OCI-LY7 (cell line): ENCODE data around the gene IKBKE. TPM values are rescaled to one million over a fixed set of nuclear protein-coding genes. Genes with fewer than 3 reads are reported as not detected.

ENCODE experiments used
- BruUV-seq: library from RNA; stranded (reverse); fragments of 400-500 nt; replicated peaks from 2 replicates; lab custom pipeline; 2021; lab: Mats Ljungman, UMichigan
- CTCF ChIA-PET: fragments of 300-600 bp; sonication (Branson Sonifier 250); formaldehyde crosslinking; loops from one replicate; lab custom pipeline; 2022; ENCODE audit warnings: antibody characterized with exemption; ENCODE audit not compliant: unreplicated experiment; lab: Charles Lee
- POLR2A ChIA-PET: fragments of 300-600 bp; sonication (Branson Sonifier 250); formaldehyde crosslinking; loops from one replicate; lab custom pipeline; 2022; ENCODE audit warnings: antibody characterized with exemption; lab: Charles Lee
- DNase-seq: peaks from one replicate; pipeline ENCODE4 v3.0.0-alpha.2; 2015; ENCODE audit warnings: low spot score
- H2AFZ ChIP-seq: fragments of 200-600 bp; sonication (generic), shearing (Covaris generic); 2 replicates; pipeline ENCODE4 v1.6.1; 2014; ENCODE audit warnings: mild to moderate bottlenecking, antibody characterized with exemption, low read length, moderate library complexity
- H3K27ac ChIP-seq: fragments of 200-600 bp; sonication (generic); 2 replicates; pipeline ENCODE4 v1.5.1; 2014; ENCODE audit warnings: mixed run types, low read depth, mild to moderate bottlenecking, moderate library complexity, low read length, inconsistent platforms; ENCODE audit not compliant: poor library complexity, severe bottlenecking
- H3K36me3 ChIP-seq: fragments of 200-600 bp; sonication (generic); 2 replicates; pipeline ENCODE4 v1.6.1; 2014; ENCODE audit warnings: mild to moderate bottlenecking, antibody characterized with exemption, low read length, moderate library complexity, mixed read lengths; ENCODE audit not compliant: insufficient read depth
- H3K4me1 ChIP-seq: fragments of 200-600 bp; sonication (generic); 2 replicates; pipeline ENCODE4 v1.5.1; 2014; ENCODE audit warnings: mild to moderate bottlenecking, low read length; ENCODE audit not compliant: insufficient read depth, poor library complexity, severe bottlenecking
- H3K4me2 ChIP-seq: fragments of 200-600 bp; sonication (generic); 2 replicates; pipeline ENCODE4 v1.6.1; 2014; ENCODE audit warnings: mild to moderate bottlenecking, low read length
- H3K4me3 ChIP-seq: fragments of 200-600 bp; sonication (generic); 2 replicates; pipeline ENCODE4 v1.5.1; 2014; ENCODE audit warnings: mild to moderate bottlenecking, low read depth, low read length; ENCODE audit not compliant: poor library complexity, severe bottlenecking
- H3K79me2 ChIP-seq: fragments of 200-600 bp; sonication (generic); 2 replicates; pipeline ENCODE4 v1.6.1; 2016; ENCODE audit warnings: low read depth, mild to moderate bottlenecking, low read length, moderate library complexity, mixed read lengths; ENCODE audit not compliant: insufficient read depth
- H3K9me2 ChIP-seq: fragments of 200-600 bp; sonication (generic); 2 replicates; pipeline ENCODE4 v1.6.1; 2016; ENCODE audit warnings: mild to moderate bottlenecking, low read length, mixed read lengths; ENCODE audit not compliant: insufficient read depth
- H3K9me3 ChIP-seq: fragments of 200-600 bp; sonication (generic); 2 replicates; pipeline ENCODE4 v1.6.1; 2014; ENCODE audit warnings: mild to moderate bottlenecking, mixed run types, low read length, mixed read lengths
- H4K20me1 ChIP-seq: fragments of 200-600 bp; sonication (generic); 2 replicates; pipeline ENCODE4 v1.6.1; 2014; ENCODE audit warnings: mild to moderate bottlenecking, antibody characterized with exemption, low read length, moderate library complexity, mixed read lengths; ENCODE audit not compliant: insufficient read depth
- EZH2phosphoT487 ChIP-seq: fragments of 200-600 bp; sonication (generic); IDR thresholded peaks from 2 replicates; pipeline ENCODE4 v1.6.1; 2018; ENCODE audit warnings: low read depth, borderline replicate concordance, mild to moderate bottlenecking, mixed run types, antibody characterized with exemption, low read length, moderate library complexity, mixed read lengths
- intact Hi-C: fragments of 100-400 bp; cut with micrococcal nuclease; formaldehyde crosslinking; loops from one replicate; pipeline ENCODE4 v1.10.0; 2022; ENCODE audit not compliant: unreplicated experiment
- total RNA-seq, 2 experiments: library from RNA; depleted of rRNA in 1 of 2; stranded (reverse); fragments of >200 nt in 1 of 2; shearing (Covaris generic) in 1 of 2; gene quantifications; 2 replicates each; pipeline ENCODE4 v1.2.3, GENCODE V29; 2014 to 2022
- TF ChIP-seq, protein P1 (sequence below): fragments of 200-600 bp; sonication (generic); conservative IDR thresholded peaks from 2 replicates; pipeline ENCODE4 v1.5.1; 2014; ENCODE audit warnings: mild to moderate bottlenecking, antibody characterized with exemption, low read length, moderate library complexity, mixed read lengths

Gene IKBKE
- total RNA-seq, 2 experiments from 2014 or later = 23.9 to 38.5 TPM

DNA sequence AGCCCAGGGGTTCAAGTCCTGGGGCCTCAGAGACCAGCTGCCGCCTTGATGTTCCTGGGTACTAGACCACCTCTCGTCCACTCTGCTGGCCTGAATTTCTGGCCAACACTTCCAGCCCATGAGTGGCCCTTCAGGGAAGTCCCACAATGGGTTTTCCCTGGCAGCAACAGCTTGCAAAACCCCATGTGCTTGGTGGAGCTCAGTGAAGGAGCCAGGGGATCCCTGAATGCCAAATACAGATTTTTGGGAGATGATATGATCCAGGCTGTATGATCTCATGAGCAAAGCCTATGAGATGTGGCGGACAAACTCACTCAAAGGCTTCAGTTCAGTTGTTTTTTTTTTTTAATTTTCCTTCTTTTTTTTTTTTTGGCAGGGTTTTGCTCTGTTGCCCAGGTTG lies 27.5 kb downstream of the IKBKE start:
- Histone ChIP-seq H3K9me3 (no peaks in the 10 kb centered on the region), H3K36me3 (peaks cover 29% of the 10 kb centered on the region), H3K79me2 (no peaks in the 10 kb centered on the region), H3K4me3 (no peak overlapping the region), H3K4me2 (peak overlapping the region; percentile 37), H3K9me2 (no peaks in the 10 kb centered on the region), H4K20me1 (0 out of 2 replicates have a peak, but pooled peaks cover 4% of the 10 kb centered on the region), H3K4me1 (peaks cover 33% of the 10 kb centered on the region), H2AFZ (no peak overlapping the region), H3K27ac (no peak overlapping the region)
- no TSS peak for BruUV-seq
- intact Hi-C loops = loop anchor here (5.0 kb wide), 1 partner anchor 40 kb away; no protein-coding TSS in a partner anchor
- DNase-seq = no peak
- CTCF ChIA-PET = no interaction called here
- TF ChIP-seq EZH2phosphoT487 = no peak
- TF ChIP-seq, protein P1, sequence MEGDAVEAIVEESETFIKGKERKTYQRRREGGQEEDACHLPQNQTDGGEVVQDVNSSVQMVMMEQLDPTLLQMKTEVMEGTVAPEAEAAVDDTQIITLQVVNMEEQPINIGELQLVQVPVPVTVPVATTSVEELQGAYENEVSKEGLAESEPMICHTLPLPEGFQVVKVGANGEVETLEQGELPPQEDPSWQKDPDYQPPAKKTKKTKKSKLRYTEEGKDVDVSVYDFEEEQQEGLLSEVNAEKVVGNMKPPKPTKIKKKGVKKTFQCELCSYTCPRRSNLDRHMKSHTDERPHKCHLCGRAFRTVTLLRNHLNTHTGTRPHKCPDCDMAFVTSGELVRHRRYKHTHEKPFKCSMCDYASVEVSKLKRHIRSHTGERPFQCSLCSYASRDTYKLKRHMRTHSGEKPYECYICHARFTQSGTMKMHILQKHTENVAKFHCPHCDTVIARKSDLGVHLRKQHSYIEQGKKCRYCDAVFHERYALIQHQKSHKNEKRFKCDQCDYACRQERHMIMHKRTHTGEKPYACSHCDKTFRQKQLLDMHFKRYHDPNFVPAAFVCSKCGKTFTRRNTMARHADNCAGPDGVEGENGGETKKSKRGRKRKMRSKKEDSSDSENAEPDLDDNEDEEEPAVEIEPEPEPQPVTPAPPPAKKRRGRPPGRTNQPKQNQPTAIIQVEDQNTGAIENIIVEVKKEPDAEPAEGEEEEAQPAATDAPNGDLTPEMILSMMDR = no peak
- POLR2A ChIA-PET = interaction anchor here (0.5 to 0.7 kb wide), 3 partner anchors 82 to 1459 kb away, joined by 3 to 5 read pairs (median 4); no protein-coding TSS in a partner anchor

DNA sequence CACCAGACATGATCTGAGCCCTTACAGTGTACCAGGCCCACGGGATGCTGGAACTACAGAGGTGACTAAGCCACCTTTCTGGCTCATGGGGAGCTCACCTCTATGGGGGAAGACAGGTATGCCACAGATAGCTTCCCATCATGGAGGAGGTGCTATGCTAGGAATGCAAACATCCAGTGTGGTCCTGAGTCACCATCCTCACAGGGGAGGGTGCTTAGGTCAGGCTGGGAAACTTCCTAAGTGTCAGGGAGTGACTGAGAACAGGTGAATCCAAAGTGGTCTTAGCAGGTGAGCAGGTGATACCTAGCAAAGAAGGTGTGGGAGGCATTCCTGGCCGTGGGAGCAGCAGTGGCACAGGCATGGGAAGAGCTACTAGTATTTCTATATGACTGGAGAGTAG lies 28.4 kb downstream of the IKBKE start:
- Histone ChIP-seq H3K9me2 (no peaks in the 10 kb centered on the region), H3K79me2 (no peaks in the 10 kb centered on the region), H3K4me1 (peaks cover 33% of the 10 kb centered on the region), H3K4me2 (no peak overlapping the region), H4K20me1 (0 out of 2 replicates have a peak, but pooled peaks cover 4% of the 10 kb centered on the region), H3K36me3 (peaks cover 20% of the 10 kb centered on the region), H3K27ac (no peak overlapping the region), H2AFZ (no peak overlapping the region), H3K4me3 (no peak overlapping the region), H3K9me3 (no peaks in the 10 kb centered on the region)
- intact Hi-C loops = loop anchor here (5.0 kb wide), 1 partner anchor 39 kb away; no protein-coding TSS in a partner anchor
- DNase-seq = no peak
- ChIA-PET CTCF (interaction anchor here (1.1 kb wide), 1 partner anchor 19 kb away, joined by 3 read pairs; no protein-coding TSS in a partner anchor), POLR2A (interaction anchor here (1.4 kb wide), 1 partner anchor 65 kb away, joined by 3 read pairs; no protein-coding TSS in a partner anchor)
- TF ChIP-seq, protein P1 = no peak
- BruUV-seq = no TSS peak

DNA sequence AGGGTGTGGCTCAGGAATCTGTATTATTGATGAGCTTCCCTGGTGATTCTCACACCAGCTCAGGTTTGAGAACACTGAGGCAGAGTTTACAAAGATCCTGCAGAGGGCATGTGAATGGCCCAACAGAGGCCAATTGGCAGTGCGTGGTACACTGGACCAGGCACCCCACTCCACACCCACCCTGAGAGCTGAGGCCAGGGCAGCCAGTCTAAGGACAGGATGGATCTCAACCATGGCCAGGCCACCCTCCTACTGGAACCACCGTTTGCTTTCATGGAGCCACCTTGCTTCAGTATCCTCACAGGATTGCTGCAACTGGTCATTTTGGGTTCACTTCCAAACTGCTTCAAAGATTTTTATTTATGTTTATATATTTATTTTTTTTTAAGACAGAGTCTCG lies 29.8 kb downstream of the IKBKE start:
- no peaks in the 10 kb centered on the region for H3K79me2 ChIP-seq
- POLR2A ChIA-PET = interaction anchor here (0.6 to 1.4 kb wide), 2 partner anchors 63 to 75 kb away, joined by 3 read pairs; no protein-coding TSS in a partner anchor

More for the DNA sequence above, 29.8 kb downstream of the IKBKE start:
- no peak overlapping the region for H2AFZ ChIP-seq
- no peak for DNase-seq
- TF ChIP-seq, protein P1 = no peak
- no peak for TF ChIP-seq EZH2phosphoT487
- intact Hi-C loops = no loop called here
- no TSS peak for BruUV-seq
- H3K9me3 ChIP-seq = no peaks in the 10 kb centered on the region
- H3K4me3 ChIP-seq = no peak overlapping the region
- H3K4me2 ChIP-seq = no peak overlapping the region
- H4K20me1 ChIP-seq = 0 out of 2 replicates have a peak, but pooled peaks cover 3% of the 10 kb centered on the region
- CTCF ChIA-PET = no interaction called here
- no peak overlapping the region for H3K27ac ChIP-seq
- H3K36me3 ChIP-seq = peaks cover 13% of the 10 kb centered on the region; the same call in 1 of the 2 replicates
- peaks cover 29% of the 10 kb centered on the region for H3K4me1 ChIP-seq
- no peaks in the 10 kb centered on the region for H3K9me2 ChIP-seq
